Measurements from ENCODE around the gene CDC42EP2. TPM values are rescaled to one million over a fixed set of nuclear protein-coding genes. Genes with fewer than 3 reads are reported as not detected.

CDC42EP2 gene
- 37.4 and 46.4 TPM in 2 replicates for total RNA-seq

DNA sequence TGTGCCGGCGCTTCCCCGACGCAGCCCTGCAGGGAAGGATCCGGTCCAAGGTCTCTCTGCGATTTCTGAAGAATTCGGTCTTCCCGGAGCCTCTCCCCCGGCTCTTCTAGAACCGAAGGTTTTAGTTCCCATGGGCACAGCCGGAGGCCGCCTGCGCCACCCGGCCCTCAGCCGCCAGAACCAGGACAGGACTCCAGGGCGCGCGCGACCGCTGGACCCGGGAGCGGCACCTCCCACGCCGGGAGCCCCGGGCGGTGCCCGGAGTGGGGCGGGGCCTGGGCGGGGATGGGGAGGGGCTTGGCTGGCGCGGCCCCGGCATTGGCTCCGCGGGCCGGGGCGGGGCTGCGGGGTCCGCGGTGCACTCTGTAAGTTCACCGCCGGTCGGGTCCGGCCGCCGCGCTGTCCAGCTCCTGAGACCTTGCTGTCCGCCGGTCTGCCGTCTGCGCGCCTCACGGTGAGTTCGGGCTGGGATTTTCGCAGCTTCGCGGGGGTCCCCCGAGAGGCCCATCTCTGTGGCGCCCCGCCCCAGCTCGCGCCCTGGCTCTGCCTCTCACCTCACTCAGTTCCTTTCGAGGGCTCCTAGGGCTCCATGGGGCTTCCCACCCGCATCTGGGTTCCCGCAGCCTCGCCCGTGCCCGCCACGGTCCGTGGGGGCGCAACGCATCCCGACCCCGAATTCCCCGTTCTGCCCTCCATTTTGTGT, at the start of gene CDC42EP2:
CDC42EP2 (plus strand) TSS at position 366 of the 703 bp plus-strand sequence. CDS start 6,033 bp downstream, outside the sequence.
- Histone ChIP-seq H3K27me3 (ENCODE audit: control insufficient read depth, insufficient read depth, low read length) (no peaks in the 10 kb centered on the region), H3K4me3 (ENCODE audit: low read depth, low read length) (peak within 1 kb of the TSS; percentile 74), H3K36me3 (ENCODE audit: control insufficient read depth, insufficient read depth, low read length) (no peaks in the 10 kb centered on the region)
- TF ChIP-seq CTCF (IDR thresholded peaks at IDR 0.05; ENCODE audit: insufficient read depth, low read length, poor library complexity, severe bottlenecking), result no peak
- DNase-seq (ENCODE audit: low read depth), result no peak

- Histone ChIP-seq H3K36me3 (ENCODE audit: control insufficient read depth, insufficient read depth, low read length) (no peaks in the 10 kb centered on the region), H3K4me3 (ENCODE audit: low read depth, low read length) (no peak overlapping the region), H3K27me3 (ENCODE audit: control insufficient read depth, insufficient read depth, low read length) (no peaks in the 10 kb centered on the region)
- peak; percentile 53 for TF ChIP-seq CTCF (IDR thresholded peaks at IDR 0.05; ENCODE audit: insufficient read depth, low read length, poor library complexity, severe bottlenecking)
- DNase-seq (ENCODE audit: low read depth), result no peak
Measured at GRCh38 chr11:65266210-65266609, 48.5 kb upstream of the CDC42EP2 start.

DNA sequence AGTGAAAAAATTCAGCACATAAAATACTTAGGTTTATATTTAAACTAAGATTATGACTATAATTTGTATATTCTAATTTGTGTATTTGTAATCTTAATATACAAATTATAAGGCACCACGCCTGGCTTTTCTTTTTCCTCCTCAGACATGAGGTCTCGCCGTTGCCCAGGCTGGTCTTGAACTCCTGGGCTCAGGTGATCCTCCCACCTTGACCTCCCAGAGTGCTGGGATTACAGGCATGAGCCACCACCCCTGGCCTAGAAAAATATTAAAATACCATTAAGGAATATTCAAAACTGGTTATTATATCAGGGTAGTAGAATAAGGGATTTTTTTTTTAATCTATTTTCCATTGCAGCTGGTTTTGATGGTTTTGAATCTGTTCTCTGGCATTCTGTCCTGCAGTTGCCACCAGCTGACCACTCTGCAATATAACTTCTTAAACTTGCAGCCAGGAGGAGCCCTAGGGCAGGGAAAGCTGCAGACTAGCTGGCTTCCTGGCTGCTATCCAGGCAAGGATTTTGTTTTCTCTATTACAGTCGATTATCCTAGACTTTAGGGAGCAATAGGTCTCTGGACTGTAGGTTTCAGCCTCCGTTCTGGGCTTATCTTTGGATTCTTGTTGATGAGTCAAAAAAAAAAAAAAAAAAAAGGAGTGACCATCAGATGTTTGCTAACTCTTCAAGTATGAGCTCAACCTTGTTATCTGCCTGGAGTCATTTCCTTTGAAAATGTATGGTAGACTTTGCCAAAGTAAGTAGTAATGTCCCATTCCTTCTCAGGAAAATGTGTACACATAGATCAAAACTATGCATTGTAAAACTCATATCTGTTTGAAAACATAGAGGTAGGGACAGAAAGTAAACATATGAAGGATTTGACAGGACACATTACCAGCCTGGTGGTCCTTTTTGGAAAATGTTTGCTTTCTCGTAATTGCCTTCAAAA, 39.7 kb upstream of the CDC42EP2 start:
- Histone ChIP-seq H3K4me3 (ENCODE audit: low read depth, low read length) (no peak overlapping the region), H3K27me3 (ENCODE audit: control insufficient read depth, insufficient read depth, low read length) (no peaks in the 10 kb centered on the region), H3K36me3 (ENCODE audit: control insufficient read depth, insufficient read depth, low read length) (no peaks in the 10 kb centered on the region)
- DNase-seq (ENCODE audit: low read depth), result peak; percentile 67
- peak; percentile 78 for TF ChIP-seq CTCF (IDR thresholded peaks at IDR 0.05; ENCODE audit: insufficient read depth, low read length, poor library complexity, severe bottlenecking)

- Histone ChIP-seq H3K36me3 (ENCODE audit: control insufficient read depth, insufficient read depth, low read length) (no peaks in the 10 kb centered on the region), H3K27me3 (ENCODE audit: control insufficient read depth, insufficient read depth, low read length) (no peaks in the 10 kb centered on the region), H3K4me3 (ENCODE audit: low read depth, low read length) (no peak overlapping the region)
- TF ChIP-seq CTCF (IDR thresholded peaks at IDR 0.05; ENCODE audit: insufficient read depth, low read length, poor library complexity, severe bottlenecking), result no peak
- DNase-seq (ENCODE audit: low read depth), result no peak
Measured at GRCh38 chr11:65275906-65276305, 38.8 kb upstream of the CDC42EP2 start.

DNA sequence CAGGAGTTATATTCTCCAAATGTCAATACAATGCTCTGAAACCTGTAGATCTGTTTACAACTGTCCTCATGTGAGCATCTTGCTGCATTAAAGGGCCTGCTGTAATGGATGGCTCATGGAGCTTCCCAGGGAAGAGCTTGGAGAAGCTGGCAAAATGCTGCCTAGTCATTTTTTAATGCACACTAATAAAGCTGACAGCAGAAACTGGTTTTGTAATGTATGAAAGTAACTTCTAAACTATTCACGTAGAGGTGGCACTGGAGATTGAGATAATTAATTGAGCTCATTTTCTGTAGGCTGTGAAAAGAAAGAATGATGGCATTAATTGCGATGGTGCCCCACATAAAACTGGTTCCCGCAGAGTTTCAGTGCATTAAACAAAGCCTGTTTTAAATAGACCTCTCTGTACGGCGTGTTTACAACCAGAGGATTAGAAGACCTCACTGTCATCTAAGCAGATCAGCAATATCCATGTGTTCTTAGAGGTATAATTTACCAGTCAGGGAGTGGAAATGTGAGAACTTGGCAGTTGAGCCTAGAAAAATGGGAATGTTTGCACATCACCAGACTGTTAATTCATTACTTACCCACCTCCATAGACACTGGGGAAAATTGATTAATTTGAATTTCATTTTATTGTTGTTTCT, 36.9 kb upstream of the CDC42EP2 start:
- H3K36me3 ChIP-seq (ENCODE audit: control insufficient read depth, insufficient read depth, low read length), result peaks cover 1% of the 10 kb centered on the region

More for the DNA sequence above, 36.9 kb upstream of the CDC42EP2 start:
- no peak for TF ChIP-seq CTCF (IDR thresholded peaks at IDR 0.05; ENCODE audit: insufficient read depth, low read length, poor library complexity, severe bottlenecking)
- DNase-seq (ENCODE audit: low read depth), result no peak
- Histone ChIP-seq H3K4me3 (ENCODE audit: low read depth, low read length) (no peak overlapping the region), H3K27me3 (ENCODE audit: control insufficient read depth, insufficient read depth, low read length) (no peaks in the 10 kb centered on the region)
